ENCODE measurements around the gene STYXL2. TPM values are rescaled to one million over a fixed set of nuclear protein-coding genes. Genes with fewer than 3 reads are reported as not detected.

Gene STYXL2
- total RNA-seq, 4 donors from 2014 or later: 0.16 to 1.4 (median 0.22) TPM; not detected in 1

GRCh38 chr1:167135281-167135840 lies 41.5 kb downstream of the STYXL2 start:
- no peak for TF ChIP-seq CTCF (IDR thresholded peaks at IDR 0.05; ENCODE audit: low read depth)

- TF ChIP-seq CTCF (IDR thresholded peaks at IDR 0.05; ENCODE audit: low read depth): no peak
Measured at GRCh38 chr1:167136191-167136614, 42.3 kb downstream of the STYXL2 start.

GRCh38 chr1:167136806-167137205 lies 42.9 kb downstream of the STYXL2 start:
- TF ChIP-seq CTCF (IDR thresholded peaks at IDR 0.05; ENCODE audit: low read depth): no peak

GRCh38 chr1:167137332-167137781 lies 43.5 kb downstream of the STYXL2 start:
- TF ChIP-seq CTCF (IDR thresholded peaks at IDR 0.05; ENCODE audit: low read depth): no peak

GRCh38 chr1:167137793-167138510 lies 44.1 kb downstream of the STYXL2 start:
- TF ChIP-seq CTCF (IDR thresholded peaks at IDR 0.05; ENCODE audit: low read depth): no peak

- no peak for TF ChIP-seq CTCF (IDR thresholded peaks at IDR 0.05; ENCODE audit: low read depth)
Measured at GRCh38 chr1:167138703-167139102, 44.8 kb downstream of the STYXL2 start.

GRCh38 chr1:167141963-167142362 lies 48.1 kb downstream of the STYXL2 start:
- no peak for TF ChIP-seq CTCF (IDR thresholded peaks at IDR 0.05; ENCODE audit: low read depth)

Other genes starting within 250 kb of the STYXL2 start
- 1 to 10 TPM; 5.5 to 7.9 (median 6.3) TPM for gene TADA1, start 217.8 kb upstream of the STYXL2 start, total RNA-seq
- gene ILDR2, start 118.5 kb upstream of the STYXL2 start, total RNA-seq: under 1 TPM in 1 of 4 donors, not detected in 3; under 0.01 TPM
- gene MAEL, start 104.8 kb upstream of the STYXL2 start, total RNA-seq: under 1 TPM in 1 of 4 donors, not detected in 3; 0.33 TPM
- gene GPA33, start 3.7 kb upstream of the STYXL2 start, total RNA-seq: 1 to 10 TPM in 1 of 4 donors, under 1 TPM in 1, not detected in 2; 0.75 to 1.2 TPM
- 10 to 100 TPM; 17.1 to 40.6 (median 20.5) TPM for gene POU2F1, start 126.8 kb downstream of the STYXL2 start, total RNA-seq